Activated CD4-positive, alpha-beta T cell treated with anti-CD3 and anti-CD28 coated beads, Interleukin-10, Interleukin-2, amounts not matched to agents 100 ng/mL and 50 ng/mL, durations not matched to agents 16 hours and 8 hours (primary cell): ENCODE results near the gene MRPL34.
A peak's percentile ranks its signal among the peaks of the same experiment; 100 is the strongest.

ENCODE experiments used
- DNase-seq: peaks from one replicate; pipeline ENCODE4 v3.0.0-alpha.2; 2020

MRPL34 gene

DNA sequence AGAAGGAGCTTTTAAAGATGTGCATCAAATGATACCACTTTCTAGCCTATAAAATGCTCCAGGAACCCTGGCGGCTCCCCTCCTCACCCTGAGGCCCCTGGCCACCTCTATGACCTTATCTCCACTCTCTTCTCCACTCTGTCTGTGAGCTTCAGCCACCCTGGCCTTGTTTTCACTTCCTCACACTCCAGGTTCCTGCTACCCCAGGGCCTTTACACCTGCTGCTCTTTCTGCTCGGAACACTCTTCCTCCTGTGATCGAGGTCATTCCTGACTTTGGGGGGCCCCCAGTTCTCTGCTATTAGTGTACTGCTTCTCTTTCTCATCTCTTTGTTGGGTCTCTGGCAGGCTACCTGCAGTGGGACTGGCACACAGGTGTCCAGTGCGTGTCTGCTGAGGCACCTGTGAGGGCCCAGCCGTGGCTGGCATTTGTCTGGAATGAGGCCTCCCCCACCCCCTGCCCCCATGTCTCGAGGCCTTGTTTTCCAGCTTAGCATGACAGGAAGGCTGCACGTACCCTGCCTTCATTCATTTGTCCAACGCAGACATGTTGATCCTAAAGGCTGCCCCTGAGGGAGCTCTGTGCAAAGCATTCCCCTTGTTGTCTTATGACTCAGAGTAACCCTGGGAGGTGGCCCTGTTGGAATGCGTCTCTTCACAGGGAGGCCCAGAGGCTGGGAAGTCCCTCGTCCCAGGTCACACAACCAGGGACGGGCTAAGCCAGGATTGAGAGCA, 6.0 kb downstream of the MRPL34 start:
- no peak for DNase-seq

- no peak for DNase-seq
Observed at GRCh38 chr19:17312189-17313113, 6.8 kb downstream of the MRPL34 start.

DNA sequence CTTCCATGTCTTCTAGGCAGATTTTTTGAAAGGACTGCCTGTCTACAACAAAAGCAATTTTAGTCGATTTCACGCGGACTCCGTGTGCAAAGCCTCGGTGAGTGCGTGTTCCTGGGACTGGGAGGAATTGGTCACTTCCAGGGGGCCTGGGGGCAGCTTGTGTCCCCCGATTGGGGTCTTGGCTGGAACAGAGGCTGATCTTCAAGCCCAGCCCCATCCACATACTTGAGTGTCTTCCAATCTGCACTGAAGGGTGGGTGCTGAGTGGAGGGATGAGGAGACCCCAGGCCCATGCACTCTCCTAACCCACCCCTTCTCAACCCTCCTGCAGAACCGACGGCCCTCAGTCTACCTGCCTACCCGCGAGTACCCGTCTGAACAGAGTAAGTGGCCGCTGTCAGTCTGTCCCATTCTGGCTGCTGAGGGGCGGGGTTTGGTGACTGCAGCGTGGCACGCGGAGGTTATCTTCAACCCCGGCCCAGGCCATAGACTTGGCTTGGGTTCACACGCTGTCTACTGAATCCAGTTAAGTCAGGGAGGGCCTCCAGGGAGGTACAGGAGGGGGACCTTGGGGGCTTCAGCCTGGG, 8.4 kb downstream of the MRPL34 start:
- DNase-seq: no peak

DNA sequence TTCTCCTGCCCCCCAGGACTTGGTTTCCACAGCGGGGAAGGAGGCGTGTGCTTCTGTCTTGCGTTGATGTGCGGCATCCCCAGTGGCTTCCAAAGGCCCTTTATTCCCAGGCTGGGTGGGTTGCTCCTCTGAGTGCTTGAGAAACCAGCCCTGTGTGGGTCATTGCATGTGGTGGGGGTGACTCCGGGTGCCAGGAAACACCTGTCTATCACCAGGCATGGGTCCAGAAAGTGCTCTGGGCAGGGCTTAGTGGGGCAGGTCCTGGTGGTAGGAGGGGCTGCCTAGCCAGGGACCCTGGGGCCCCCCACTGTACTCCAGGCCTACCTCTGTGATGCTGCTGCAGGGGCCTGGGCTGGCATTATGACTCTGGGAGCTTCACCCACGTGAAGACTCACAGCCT, 13.3 kb downstream of the MRPL34 start:
- DNase-seq: no peak

DNA sequence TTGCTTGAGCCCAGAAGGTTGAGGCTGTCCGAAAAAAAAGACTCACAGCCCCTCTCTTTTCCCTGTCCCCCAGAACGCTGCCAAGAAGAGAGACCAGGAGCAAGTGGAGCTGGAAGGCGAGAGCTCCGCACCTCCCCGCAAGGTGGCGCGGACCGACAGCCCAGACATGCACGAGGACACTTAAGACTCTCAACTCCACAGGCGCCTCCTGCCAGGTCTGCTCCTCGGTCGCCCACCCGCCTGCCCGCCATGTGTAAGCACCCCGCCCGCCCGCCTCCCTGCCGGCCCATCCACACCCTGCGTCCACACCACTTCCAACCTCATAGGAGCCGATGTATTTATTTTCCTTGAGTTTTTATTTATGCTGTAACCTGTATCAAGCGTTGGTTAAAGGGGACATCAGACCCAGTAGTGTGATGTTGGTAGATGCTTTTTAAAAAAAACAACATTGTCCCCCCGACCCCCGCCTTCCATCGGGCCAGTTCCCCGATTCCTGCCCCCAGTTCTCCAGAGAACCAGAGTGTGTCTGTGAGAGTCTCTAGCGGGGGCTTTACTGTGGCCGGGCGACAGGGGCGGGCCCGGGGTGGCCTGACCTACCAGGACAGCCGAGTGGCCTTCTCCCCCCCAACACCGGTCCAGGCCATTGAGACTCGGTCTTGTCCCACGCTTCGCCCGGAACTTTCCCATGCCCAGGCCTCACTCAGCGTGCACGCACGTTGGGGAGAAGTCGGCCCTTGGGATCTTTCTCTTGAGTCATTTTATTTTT, 14.0 kb downstream of the MRPL34 start:
- DNase-seq: no peak

DNA sequence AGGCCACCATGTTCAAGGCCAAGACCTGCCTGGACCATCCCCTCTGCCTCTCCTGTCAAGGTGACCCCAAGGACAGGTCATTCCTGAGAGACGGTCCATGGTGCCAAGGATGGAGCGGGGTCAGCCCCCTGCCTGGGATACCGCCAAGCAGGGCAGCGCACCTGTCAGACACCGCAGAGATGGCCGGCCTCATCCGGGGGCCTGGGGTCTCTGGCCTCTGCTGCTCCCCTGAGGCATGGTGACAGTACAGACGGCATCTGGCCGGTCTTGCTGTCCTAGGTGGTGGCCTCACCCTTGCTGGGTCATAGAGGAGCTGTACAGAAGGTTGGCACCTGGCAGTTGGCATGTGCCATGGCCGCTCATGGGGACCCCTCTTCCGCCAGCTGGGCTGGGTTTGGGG, 14.8 kb downstream of the MRPL34 start:
- no peak for DNase-seq

DNA sequence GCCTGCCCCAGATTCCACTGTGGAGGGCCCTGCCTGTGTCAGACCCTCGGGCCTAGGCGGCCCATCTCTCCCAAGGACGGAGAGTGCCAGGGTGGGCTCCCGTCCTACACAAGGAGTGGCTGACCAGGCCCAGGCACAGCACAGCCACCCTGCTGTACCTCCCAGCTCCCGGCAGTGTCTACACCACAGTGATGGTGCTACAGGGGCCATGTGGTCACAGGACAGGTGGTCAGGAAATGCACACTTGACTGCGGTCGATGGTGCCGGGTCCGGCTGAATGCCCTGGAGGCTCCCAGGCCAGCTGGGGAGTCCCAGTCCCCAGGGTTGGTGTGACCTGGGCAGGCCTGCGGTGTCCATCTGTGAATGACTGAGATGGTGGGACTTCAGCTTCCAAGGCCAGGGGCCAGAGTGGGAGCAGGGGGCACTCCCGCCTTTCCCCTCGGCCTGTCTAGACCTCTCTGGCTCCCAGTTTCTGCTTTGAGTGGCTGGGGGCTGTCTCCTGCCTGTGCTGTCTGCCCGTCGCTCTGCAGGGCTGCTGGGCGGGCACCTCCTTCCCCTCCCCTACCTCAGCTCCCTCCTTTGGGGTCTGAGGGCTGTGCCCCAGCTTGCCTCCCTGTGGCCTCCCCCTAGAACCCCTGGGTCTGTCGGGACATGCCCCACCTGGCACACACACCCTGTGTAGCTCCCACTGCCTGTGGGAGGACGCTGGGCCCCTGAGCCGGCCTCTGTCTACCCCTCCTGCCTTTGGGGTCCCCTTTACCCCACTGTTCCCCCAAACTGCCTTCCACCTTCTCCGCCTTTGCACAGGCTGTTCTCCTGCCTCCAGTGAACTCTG, 16.2 kb downstream of the MRPL34 start:
- DNase-seq: no peak

DNA sequence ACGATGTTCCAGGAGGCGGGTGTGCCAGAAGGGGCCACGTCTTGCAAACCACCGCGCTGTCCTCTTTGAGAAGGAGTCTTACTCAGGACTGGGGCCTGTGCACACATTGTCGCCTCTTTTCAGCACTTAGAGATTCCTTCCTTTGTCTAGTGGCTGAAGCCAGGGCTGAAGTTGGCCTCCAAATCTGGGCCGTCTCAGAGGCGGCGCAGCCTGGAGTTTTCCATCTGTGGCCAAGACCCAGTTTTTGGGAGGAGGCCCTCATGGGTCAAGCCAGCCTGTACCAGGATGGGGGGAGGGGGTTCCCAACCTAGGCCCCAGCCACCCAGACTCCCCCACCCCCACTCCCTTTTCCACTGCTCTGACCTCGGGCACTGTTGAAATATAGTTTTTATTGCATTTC, 17.2 kb downstream of the MRPL34 start:
- DNase-seq: no peak

- DNase-seq: no peak
Observed at GRCh38 chr19:17323300-17323963, 17.8 kb downstream of the MRPL34 start.

DNA sequence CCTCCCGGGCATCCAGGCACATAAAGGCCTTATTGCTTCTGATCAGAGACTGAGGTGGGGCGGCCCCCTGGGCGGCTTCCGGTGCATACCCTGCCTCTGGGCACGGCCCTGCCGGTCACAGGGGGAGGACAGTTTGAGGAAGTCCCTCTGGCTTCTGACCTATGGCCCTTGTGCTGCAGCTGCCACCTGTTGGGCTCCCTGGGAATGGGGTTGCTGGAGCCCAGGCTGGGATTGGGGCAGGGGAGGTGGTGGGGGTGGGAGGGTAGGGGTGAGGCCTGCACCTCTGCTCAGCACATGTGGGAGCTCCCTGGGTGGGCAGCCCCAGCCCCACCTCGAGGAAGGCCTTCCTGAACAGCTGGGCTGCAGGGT, 18.3 kb downstream of the MRPL34 start:
- no peak for DNase-seq

- DNase-seq: no peak
Observed at GRCh38 chr19:17324357-17325114, 18.9 kb downstream of the MRPL34 start.

DNA sequence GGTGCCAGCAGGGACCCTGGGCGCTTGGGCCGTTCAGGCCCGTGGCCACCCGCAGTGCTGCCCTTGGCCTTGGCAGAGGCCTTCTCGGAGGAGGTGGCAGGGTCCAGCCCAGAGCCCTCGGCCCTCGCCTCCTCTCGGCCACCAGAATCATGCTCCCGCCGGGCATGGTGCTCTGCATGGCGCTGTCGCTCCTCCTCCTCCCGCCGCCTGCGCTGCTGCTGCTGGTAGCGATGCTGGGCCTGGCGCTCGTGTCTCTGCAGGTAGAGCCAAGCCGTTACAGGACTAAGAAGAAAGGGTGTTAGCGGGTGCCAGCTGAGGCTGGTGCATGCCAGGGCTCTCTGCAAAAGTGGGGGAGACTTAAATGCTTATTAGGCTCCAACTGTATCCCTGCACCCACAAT, 19.5 kb downstream of the MRPL34 start:
- DNase-seq: no peak

GRCh38 chr19:17325881-17326594, 20.4 kb downstream of the MRPL34 start:
- DNase-seq: no peak

- no peak for DNase-seq
Observed at GRCh38 chr19:17326595-17326966, 20.9 kb downstream of the MRPL34 start.

DNA sequence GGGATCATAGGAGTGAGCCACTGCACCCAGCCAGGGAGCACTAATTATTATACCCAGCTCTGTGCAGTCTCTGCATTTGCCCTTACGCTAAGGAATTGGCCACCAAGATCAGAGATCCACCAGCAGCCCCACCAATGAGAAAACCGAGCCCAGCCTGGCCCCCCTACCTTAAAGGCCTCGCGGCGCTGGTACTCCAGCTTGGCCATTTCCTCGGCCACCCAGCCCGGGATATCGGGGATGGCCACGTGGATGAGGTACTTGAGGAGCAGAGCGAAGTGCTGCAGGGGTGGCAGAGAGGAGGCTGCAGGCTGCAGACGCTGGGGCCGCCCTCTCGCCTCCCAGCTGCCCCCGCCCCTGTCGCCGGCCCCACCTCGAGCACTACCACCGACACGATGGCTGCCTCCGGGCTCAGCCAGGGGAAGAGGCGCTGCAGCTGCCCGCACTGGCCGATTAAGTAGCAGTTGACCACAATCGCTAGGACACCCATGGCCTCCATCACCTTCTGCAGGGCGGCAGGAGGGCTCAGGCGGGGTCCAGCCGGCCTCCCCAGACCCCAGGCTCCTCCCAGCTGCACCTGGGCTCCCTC, 21.5 kb downstream of the MRPL34 start:
- DNase-seq: no peak

- DNase-seq: peak; percentile 55
Observed at GRCh38 chr19:17327654-17328516, 22.2 kb downstream of the MRPL34 start.

DNA sequence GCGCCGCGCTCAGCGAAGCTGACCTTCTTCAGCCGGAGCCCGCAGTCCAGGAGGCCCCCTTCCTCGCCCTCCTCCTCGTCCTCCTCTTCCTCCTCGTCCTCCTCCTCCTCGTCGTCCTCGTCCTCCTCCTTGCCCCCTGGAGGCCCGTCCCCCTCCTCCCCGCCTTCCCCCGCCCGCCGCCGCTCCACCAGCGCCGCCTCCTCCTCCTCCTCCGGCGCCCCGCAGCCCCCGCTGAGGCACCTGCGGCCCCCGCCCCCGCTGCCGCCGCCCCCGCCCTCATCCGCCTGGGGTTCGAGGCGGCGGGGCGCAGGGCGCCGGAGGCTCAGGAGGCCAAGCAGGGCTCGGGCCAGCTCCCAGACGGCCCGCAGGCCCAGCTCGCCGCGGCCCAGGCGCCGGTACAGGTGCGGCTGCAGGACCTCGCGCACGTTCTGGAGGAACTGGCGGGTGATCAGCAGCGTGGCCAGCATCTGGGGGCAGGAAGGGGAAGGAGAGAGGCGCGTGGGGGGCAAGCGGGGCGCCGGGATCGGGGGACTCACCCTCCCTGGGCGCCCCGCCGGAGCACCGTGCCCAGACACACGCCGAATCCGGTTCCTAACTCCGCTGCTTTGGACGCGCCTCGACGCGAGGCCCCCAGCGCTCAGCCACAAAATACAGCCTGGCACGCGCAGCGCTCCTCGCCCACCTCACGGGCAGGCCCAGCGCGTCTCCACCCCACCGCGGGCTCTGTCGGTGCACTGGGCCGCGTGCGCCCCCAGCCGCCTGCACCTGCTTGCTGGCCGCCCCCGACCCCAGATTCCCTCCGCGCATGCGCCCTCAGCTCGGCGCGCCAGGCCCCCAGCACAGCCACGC, 23.1 kb downstream of the MRPL34 start:
- no peak for DNase-seq
